ENCODE data around the gene ATP2B1.
A peak's percentile ranks its signal among the peaks of the same experiment; 100 is the strongest.

The ATP2B1 gene

DNA sequence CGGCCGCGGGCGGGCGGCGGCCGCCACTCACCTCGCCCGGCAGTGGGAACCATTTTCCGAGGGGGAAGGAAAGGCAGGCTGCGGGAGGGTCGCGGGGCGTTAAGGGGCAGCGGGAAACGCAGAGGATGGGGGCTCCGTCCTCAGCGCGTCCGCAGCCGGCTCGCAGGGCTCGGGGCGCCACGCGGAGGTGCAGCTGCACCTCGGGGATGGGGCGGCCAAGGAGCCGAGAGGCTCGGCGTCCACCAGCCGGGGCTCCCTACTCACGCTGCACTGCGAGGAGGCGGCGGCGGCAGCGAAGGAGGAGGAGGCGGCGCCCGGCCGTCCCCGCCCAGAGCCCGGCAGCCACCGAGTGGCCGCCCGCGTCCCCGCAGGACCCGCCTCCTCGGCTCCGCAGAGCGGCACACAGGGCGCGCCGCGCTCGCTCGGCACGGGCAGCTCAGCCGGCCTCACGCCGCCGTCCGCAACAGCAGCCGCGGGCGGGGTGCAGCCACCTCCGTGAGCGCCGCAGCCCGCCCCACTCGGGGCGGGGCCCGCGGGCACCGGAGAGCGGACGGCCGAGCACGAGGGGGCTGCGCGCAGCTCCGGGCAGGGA, at the start of gene ATP2B1:
ATP2B1 (minus strand) TSS at position 274 of the 592 bp plus-strand sequence. CDS start 52,952 bp downstream, outside the sequence.
- Histone ChIP-seq H3K4me3 (ENCODE audit: low read depth, low read length) (peak within 1 kb of the TSS; percentile 96), H3K9me3 (ENCODE audit: control insufficient read depth, insufficient read depth, low read depth, low read length) (no peaks in the 10 kb centered on the region), H3K27ac (ENCODE audit: extremely low read depth, low read depth, low read length) (peak within 1 kb of the TSS; percentile 100), H3K36me3 (ENCODE audit: control insufficient read depth in 2 of 2, insufficient read depth in 1 of 2, low read length in 2 of 2) (no peaks in the 10 kb centered on the region), H3K4me1 (ENCODE audit: control insufficient read depth, insufficient read depth, low read length) (peaks cover 17% of the 10 kb centered on the region)
- CTCF ChIA-PET: interaction anchor here (0.6 to 1.2 kb wide), 4 partner anchors 17 to 393 kb away, joined by 3 to 5 read pairs (median 3); no protein-coding TSS in a partner anchor
- POLR2A ChIA-PET: interaction anchor here (0.9 to 1.7 kb wide), 15 partner anchors 13 to 382 kb away, joined by 3 to 9 read pairs (median 3); no protein-coding TSS in a partner anchor
- TF ChIP-seq, protein P1, sequence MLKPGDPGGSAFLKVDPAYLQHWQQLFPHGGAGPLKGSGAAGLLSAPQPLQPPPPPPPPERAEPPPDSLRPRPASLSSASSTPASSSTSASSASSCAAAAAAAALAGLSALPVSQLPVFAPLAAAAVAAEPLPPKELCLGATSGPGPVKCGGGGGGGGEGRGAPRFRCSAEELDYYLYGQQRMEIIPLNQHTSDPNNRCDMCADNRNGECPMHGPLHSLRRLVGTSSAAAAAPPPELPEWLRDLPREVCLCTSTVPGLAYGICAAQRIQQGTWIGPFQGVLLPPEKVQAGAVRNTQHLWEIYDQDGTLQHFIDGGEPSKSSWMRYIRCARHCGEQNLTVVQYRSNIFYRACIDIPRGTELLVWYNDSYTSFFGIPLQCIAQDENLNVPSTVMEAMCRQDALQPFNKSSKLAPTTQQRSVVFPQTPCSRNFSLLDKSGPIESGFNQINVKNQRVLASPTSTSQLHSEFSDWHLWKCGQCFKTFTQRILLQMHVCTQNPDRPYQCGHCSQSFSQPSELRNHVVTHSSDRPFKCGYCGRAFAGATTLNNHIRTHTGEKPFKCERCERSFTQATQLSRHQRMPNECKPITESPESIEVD (tag by site-specific recombination; IDR thresholded peaks at IDR 0.05): no peak
- TF ChIP-seq, protein P2, sequence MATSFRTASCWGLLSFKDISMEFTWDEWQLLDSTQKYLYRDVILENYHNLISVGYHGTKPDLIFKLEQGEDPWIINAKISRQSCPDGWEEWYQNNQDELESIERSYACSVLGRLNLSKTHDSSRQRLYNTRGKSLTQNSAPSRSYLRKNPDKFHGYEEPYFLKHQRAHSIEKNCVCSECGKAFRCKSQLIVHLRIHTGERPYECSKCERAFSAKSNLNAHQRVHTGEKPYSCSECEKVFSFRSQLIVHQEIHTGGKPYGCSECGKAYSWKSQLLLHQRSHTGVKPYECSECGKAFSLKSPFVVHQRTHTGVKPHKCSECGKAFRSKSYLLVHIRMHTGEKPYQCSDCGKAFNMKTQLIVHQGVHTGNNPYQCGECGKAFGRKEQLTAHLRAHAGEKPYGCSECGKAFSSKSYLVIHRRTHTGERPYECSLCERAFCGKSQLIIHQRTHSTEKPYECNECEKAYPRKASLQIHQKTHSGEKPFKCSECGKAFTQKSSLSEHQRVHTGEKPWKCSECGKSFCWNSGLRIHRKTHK (tag by site-specific recombination; IDR thresholded peaks at IDR 0.05): no peak
- TF ChIP-seq GFI1B (tag by site-specific recombination; IDR thresholded peaks at IDR 0.05): no peak
- no peak for TF ChIP-seq ZNF544 (tag by site-specific recombination; IDR thresholded peaks at IDR 0.05)
- 0 out of 2 replicates have a peak, but pooled peaks have one; percentile 11 for TF ChIP-seq ZBTB8A (tag by site-specific recombination; IDR thresholded peaks at IDR 0.05)
- TF ChIP-seq ZNF394 (tag by site-specific recombination; IDR thresholded peaks at IDR 0.05; ENCODE audit: borderline replicate concordance): no peak
- no peak; the same call in 1 of the 2 replicates for TF ChIP-seq HOXC10 (CRISPR knock-in tag; IDR thresholded peaks at IDR 0.05)
- TF ChIP-seq ZNF776 (tag by site-specific recombination; IDR thresholded peaks at IDR 0.05; ENCODE audit: borderline replicate concordance): no peak
- no peak for TF ChIP-seq ZNF792 (tag by site-specific recombination; IDR thresholded peaks at IDR 0.05)
- peak; percentile 25 for TF ChIP-seq ZFHX2 (tag by site-specific recombination; conservative IDR thresholded peaks at IDR 0.05)
- TF ChIP-seq ZBTB20 (tag by site-specific recombination; IDR thresholded peaks at IDR 0.05): peak; percentile 50; the same call in 1 of the 2 replicates
- TF ChIP-seq ZFP37 (tag by site-specific recombination; IDR thresholded peaks at IDR 0.05): no peak
- TF ChIP-seq, protein P3, sequence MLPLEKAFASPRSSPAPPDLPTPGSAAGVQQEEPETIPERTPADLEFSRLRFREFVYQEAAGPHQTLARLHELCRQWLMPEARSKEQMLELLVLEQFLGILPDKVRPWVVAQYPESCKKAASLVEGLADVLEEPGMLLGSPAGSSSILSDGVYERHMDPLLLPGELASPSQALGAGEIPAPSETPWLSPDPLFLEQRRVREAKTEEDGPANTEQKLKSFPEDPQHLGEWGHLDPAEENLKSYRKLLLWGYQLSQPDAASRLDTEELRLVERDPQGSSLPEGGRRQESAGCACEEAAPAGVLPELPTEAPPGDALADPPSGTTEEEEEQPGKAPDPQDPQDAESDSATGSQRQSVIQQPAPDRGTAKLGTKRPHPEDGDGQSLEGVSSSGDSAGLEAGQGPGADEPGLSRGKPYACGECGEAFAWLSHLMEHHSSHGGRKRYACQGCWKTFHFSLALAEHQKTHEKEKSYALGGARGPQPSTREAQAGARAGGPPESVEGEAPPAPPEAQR (tag by site-specific recombination; IDR thresholded peaks at IDR 0.05): no peak
- TF ChIP-seq ZNF596 (tag by site-specific recombination; IDR thresholded peaks at IDR 0.05): peak; percentile 21; the same call in 1 of the 2 replicates
- TF ChIP-seq ZNF366 (tag by site-specific recombination; conservative IDR thresholded peaks at IDR 0.05): no peak
- TF ChIP-seq KLF10 (tag by site-specific recombination; IDR thresholded peaks at IDR 0.05): peak; percentile 24; the same call in 1 of the 2 replicates
- TF ChIP-seq ZNF670 (tag by site-specific recombination; IDR thresholded peaks at IDR 0.05; ENCODE audit: low read depth): no peak
- no peak for TF ChIP-seq WT1 (tag by site-specific recombination; IDR thresholded peaks at IDR 0.05)
- TF ChIP-seq EGR2 (tag by site-specific recombination; IDR thresholded peaks at IDR 0.05; ENCODE audit: low read depth): no peak
- TF ChIP-seq ZNF324 (tag by site-specific recombination; IDR thresholded peaks at IDR 0.05): no peak
- TF ChIP-seq ZNF488 (tag by site-specific recombination; IDR thresholded peaks at IDR 0.05): no peak
- TF ChIP-seq ZSCAN23 (tag by site-specific recombination; IDR thresholded peaks at IDR 0.05): no peak
- TF ChIP-seq ZNF510 (tag by site-specific recombination; IDR thresholded peaks at IDR 0.05; ENCODE audit: insufficient replicate concordance): no peak
- no peak for TF ChIP-seq OVOL3 (tag by site-specific recombination; IDR thresholded peaks at IDR 0.05)
- TF ChIP-seq ZNF10 (tag by site-specific recombination; IDR thresholded peaks at IDR 0.05): no peak
- TF ChIP-seq TSHZ1 (tag by site-specific recombination; IDR thresholded peaks at IDR 0.05; ENCODE audit: borderline replicate concordance): no peak

All from HEK293 (cell line).